Left ventricle myocardium inferior (tissue), 1 donor: Measurements from ENCODE around the gene CEP20. TPM values are rescaled to one million over a fixed set of nuclear protein-coding genes. Genes with fewer than 3 reads are reported as not detected.

Source experiments
- DNase-seq: peaks from one replicate; pipeline ENCODE4 v3.0.0-alpha.2; 2020
- H3K27ac ChIP-seq: fragments of 200-600 bp; replicated peaks from 2 replicates; pipeline ENCODE4 v1.8.0; 2021
- H3K27me3 ChIP-seq: fragments of 200-600 bp; 2 replicates; pipeline ENCODE4 v1.8.0; 2021; ENCODE audit warnings: low read depth
- H3K36me3 ChIP-seq: fragments of 200-600 bp; 2 replicates; pipeline ENCODE4 v1.8.0; 2021
- H3K4me1 ChIP-seq: fragments of 200-600 bp; 2 replicates; pipeline ENCODE4 v1.8.0; 2021
- H3K4me3 ChIP-seq: fragments of 200-600 bp; 2 replicates; pipeline ENCODE4 v1.8.0; 2021; ENCODE audit warnings: mild to moderate bottlenecking, moderate library complexity
- H3K9me3 ChIP-seq: fragments of 200-600 bp; replicated peaks from 2 replicates; pipeline ENCODE4 v1.8.0; 2021
- intact Hi-C: fragments of 100-400 bp; cut with micrococcal nuclease; formaldehyde crosslinking; loops from one replicate; pipeline ENCODE4 v1.11.0; 2022
- total RNA-seq: library from RNA; stranded (reverse); fragmentation: NEBNext Ultra II Directional; extraction: Animal tissue kit (Norgen Biotek cat#: 25700); gene quantifications from one replicate; pipeline ENCODE4 v1.2.1, GENCODE V29; 2021
- TF ChIP-seq, protein P1 (sequence below): fragments of 200-600 bp; IDR thresholded peaks from 2 replicates; pipeline ENCODE4 v1.8.0; 2021; ENCODE audit warnings: antibody characterized with exemption, mild to moderate bottlenecking, borderline replicate concordance
- donor health status: DM: no; HTN: yes; CAD: no; lungs with severe emphysema.

Gene CEP20
- total RNA-seq, 1 donor from 2014 or later, result 30.7 TPM

DNA sequence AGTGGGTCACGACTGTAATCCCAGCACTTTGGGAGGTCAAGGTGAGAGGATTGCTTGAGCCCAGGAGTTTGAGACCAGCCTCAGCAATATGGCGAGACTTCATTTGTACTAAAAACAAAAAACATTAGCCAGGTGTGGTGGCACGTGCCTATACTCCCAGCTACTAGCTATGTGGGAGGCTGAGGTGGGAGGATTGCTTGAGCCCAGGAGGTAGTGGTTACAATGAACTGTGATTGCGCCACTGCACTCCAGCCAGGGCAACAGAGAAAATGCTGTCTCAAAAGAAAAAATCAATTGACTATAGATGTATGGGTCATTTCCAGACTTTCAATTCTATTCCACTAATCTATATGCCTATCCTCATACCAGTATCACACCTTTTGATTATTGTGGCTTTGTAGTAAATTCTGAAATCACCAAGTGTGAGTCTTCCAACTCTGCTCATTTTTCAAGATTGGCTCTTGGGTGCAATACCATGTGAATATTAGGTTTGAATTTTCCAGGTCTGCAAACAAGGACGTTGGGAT is 27.2 kb upstream of the CEP20 start:
- Histone ChIP-seq H3K36me3 (no peaks in the 10 kb centered on the region), H3K27me3 (no peaks in the 10 kb centered on the region), H3K9me3 (peaks cover 5% of the 10 kb centered on the region), H3K4me3 (no peak overlapping the region), H3K4me1 (no peaks in the 10 kb centered on the region), H3K27ac (no peak overlapping the region)
- TF ChIP-seq, protein P1, sequence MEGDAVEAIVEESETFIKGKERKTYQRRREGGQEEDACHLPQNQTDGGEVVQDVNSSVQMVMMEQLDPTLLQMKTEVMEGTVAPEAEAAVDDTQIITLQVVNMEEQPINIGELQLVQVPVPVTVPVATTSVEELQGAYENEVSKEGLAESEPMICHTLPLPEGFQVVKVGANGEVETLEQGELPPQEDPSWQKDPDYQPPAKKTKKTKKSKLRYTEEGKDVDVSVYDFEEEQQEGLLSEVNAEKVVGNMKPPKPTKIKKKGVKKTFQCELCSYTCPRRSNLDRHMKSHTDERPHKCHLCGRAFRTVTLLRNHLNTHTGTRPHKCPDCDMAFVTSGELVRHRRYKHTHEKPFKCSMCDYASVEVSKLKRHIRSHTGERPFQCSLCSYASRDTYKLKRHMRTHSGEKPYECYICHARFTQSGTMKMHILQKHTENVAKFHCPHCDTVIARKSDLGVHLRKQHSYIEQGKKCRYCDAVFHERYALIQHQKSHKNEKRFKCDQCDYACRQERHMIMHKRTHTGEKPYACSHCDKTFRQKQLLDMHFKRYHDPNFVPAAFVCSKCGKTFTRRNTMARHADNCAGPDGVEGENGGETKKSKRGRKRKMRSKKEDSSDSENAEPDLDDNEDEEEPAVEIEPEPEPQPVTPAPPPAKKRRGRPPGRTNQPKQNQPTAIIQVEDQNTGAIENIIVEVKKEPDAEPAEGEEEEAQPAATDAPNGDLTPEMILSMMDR, result no peak
- no peak for DNase-seq
- intact Hi-C loops, result no loop called here

DNA sequence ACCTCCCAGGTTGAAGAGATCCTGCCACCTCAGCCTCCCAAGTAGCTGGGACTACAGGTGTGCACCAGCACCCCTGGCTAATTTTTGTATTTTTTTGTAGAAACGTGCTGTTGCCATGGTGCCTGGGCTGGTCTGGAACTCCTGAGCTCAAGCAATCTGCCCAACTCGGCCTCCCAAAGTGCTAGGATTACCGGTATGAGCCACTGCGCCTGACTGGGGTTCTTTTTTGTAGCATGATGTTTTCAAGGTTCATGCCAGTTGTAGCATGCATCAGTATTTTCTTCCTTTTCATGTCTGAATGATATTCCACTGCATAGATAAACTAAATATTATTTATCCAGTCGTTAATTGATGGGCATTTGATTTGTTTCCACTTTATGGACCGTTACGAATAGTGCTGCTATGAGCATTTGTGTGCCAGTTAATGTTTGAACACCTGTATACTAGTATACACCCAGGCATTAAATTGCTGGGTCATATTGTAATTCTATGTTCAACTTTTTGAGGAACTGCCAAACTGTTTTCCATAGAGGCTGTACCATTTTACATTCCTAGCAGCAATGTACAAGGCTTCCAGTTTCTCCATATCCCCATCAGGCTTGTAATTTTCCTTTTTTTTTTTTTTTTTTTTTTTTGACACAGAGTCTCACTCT is 24.8 kb upstream of the CEP20 start:
- Histone ChIP-seq H3K4me3 (no peak overlapping the region), H3K27ac (no peak overlapping the region), H3K4me1 (no peaks in the 10 kb centered on the region), H3K9me3 (peaks cover 1% of the 10 kb centered on the region), H3K36me3 (no peaks in the 10 kb centered on the region), H3K27me3 (no peaks in the 10 kb centered on the region)
- DNase-seq, result no peak
- TF ChIP-seq, protein P1, result no peak
- intact Hi-C loops, result no loop called here

DNA sequence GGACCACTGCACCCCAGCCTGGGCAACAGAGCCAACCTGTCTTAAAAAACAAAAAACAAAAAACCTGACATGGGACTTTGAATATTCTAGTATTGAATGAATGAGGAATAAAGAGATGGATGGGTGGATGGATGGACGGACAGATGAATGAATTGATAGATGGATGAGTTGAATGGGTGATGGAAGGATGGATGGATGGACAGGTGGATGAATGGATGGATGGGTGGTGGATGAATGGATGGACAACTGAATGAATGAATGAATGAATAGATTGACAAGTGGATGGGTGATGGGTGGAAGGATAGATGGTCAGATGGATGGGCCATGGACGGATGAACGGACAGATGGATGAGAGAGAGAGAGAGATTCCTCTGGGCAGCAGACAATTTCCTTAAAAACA is 22.8 kb upstream of the CEP20 start:
- Histone ChIP-seq H3K27me3 (no peaks in the 10 kb centered on the region), H3K36me3 (no peaks in the 10 kb centered on the region), H3K9me3 (peaks cover 7% of the 10 kb centered on the region), H3K27ac (no peak overlapping the region), H3K4me3 (no peak overlapping the region), H3K4me1 (no peaks in the 10 kb centered on the region)
- intact Hi-C loops, result no loop called here
- no peak for DNase-seq
- TF ChIP-seq, protein P1, result no peak

DNA sequence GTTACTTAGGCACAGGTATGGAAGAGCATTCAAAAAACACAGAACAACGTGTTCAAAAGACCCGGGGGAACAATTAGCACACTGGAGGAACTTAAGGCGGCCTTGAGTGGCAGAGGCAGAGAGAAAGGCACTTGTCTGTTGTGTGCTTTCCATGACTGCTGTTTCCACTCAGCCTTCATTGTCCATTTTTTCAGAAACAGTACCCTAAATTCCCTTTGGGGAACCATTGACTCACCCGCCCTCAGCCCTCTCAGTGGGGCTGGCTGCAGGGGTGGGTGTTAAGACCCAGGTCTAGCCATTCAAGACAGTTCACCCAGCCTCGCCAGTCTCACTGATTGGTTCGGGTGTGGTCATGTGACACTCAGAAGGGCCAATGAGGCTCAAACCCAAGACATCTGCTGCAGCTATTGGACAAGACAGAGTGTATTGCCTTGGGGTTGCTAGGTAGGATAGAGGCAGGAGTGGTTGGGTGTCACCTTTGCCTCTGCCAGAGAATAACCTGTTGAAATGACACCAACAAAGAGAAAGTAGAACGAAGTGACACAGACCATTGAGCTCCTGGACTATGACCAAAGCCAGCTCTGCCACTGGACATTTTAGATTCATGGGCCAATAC is 19.6 kb upstream of the CEP20 start:
- H3K9me3 ChIP-seq, result peaks cover 10% of the 10 kb centered on the region
- TF ChIP-seq, protein P1, result no peak
- no peaks in the 10 kb centered on the region for H3K4me1 ChIP-seq
- H3K36me3 ChIP-seq, result no peaks in the 10 kb centered on the region
- intact Hi-C loops, result no loop called here
- no peaks in the 10 kb centered on the region for H3K27me3 ChIP-seq
- DNase-seq, result no peak
- H3K27ac ChIP-seq, result no peak overlapping the region
- H3K4me3 ChIP-seq, result no peak overlapping the region

DNA sequence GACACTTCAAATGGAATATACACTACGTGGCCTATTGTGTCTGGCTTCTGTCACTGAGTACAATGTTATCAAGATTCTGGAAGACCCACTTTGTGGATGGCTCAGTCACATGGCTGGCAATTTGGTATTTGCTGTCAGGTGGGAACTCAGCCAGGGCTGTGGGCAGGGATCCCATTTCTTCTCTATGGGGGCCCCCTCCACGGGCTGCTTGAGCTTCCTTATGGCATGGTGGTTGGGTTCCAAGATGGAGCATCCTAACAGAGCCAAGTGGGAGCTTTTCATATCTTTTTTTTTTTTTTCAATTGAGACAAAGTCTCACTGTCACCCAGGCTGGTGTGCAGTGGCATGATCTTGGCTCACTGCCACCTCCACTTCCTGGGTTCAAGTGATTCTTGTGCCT is 18.0 kb upstream of the CEP20 start:
- H3K27ac ChIP-seq, result no peak overlapping the region
- no peak for DNase-seq
- intact Hi-C loops, result no loop called here
- TF ChIP-seq, protein P1, result no peak
- no peaks in the 10 kb centered on the region for H3K36me3 ChIP-seq
- H3K27me3 ChIP-seq, result no peaks in the 10 kb centered on the region
- H3K4me3 ChIP-seq, result no peak overlapping the region
- H3K4me1 ChIP-seq, result no peaks in the 10 kb centered on the region
- peaks cover 10% of the 10 kb centered on the region for H3K9me3 ChIP-seq
